Umbilical cord (tissue), 2 donors: ENCODE results near the gene TIAM2. TPM values are rescaled to one million over a fixed set of nuclear protein-coding genes. Genes with fewer than 3 reads are reported as not detected.

Source experiments
- DNase-seq: peaks from one replicate; pipeline ENCODE4 v3.0.0-alpha.2; 2015; ENCODE audit warnings: low spot score
- total RNA-seq: library from RNA; depleted of rRNA; stranded (reverse); fragments of >200 nt; gene quantifications from one replicate; pipeline ENCODE4 v1.2.3, GENCODE V29; 2014; ENCODE audit warnings: low replicate concordance; ENCODE audit not compliant: insufficient read depth

TIAM2 gene
- total RNA-seq, 1 donor from 2014 or later = 20.2 TPM

GRCh38 chr6:155126727-155127439 is 131.8 kb downstream of the TIAM2 start:
- DNase-seq = no peak

- DNase-seq = no peak
Observed at GRCh38 chr6:155128977-155129376, 133.9 kb downstream of the TIAM2 start.

GRCh38 chr6:155129744-155130143 is 134.6 kb downstream of the TIAM2 start:
- no peak for DNase-seq

GRCh38 chr6:155130161-155130853 is 135.2 kb downstream of the TIAM2 start:
- DNase-seq = no peak

DNA sequence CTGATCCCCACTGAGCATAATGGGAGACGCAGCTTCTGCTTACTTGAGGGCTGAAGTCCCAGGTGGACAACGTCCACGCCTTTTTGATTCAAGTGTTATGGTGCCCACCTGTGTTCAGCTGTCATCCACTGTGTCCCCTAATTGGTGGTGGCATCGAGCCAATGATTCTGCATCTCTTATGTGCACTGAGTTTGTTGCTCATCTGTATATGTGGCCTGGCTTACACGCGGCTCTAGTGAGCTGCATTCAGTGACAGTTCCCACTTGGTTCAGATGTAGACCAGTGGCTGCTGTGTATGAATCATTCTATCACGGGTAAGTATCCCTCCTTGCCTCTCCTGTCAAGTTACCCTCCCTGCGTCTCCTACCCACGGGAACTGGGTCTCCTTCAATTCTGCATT is 137.5 kb downstream of the TIAM2 start:
- no peak for DNase-seq

- DNase-seq = peak; percentile 62
Observed at GRCh38 chr6:155141002-155141401, 145.9 kb downstream of the TIAM2 start.

- no peak for DNase-seq
Observed at GRCh38 chr6:155141512-155141911, 146.4 kb downstream of the TIAM2 start.

DNA sequence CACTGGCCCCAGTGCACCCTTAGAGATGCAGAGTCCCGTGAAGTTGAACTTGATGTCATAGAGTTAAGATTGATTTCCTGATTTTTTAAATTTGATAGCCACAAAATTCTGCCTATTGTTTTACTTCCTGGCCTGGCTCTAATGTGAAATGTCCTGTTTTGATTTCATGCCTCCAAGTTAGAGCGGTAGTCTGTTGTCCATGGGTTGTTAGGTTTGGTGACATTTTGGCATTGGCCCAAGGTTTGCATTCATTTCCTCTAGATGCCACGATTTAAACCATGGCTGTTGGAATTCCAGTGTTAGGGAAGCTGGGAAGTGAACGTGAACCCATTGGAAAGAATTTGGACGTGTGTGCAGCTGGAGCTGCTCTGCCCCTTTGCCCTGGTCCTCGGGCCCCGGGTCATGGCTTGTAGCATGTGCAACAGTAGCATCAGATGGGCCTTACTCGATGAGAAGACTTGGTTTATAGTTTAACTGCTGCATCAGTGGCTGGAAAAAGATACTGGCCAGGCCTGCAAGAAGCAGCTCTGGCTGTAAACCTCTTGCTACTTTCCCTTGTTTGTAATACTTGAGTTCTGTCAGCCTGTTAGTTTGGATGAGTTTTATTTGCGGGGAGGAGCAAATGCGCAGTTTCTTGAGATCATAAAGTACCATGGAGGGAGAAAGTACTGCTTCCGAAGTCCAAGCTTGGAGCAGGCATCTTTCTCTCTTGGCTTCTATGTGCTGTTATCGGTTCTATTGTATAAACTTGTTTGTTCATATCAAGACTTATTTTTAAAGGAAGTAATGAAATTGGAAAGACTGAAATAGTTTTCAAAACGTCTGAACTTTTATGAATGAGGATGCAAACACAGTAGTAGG is 147.3 kb downstream of the TIAM2 start:
- DNase-seq = peak; percentile 48

- peak; percentile 23 for DNase-seq
Observed at GRCh38 chr6:155143029-155143577, 148.0 kb downstream of the TIAM2 start.

- peak; percentile 22 for DNase-seq
Observed at GRCh38 chr6:155143578-155144106, 148.5 kb downstream of the TIAM2 start.

GRCh38 chr6:155146205-155146604 is 151.1 kb downstream of the TIAM2 start:
- DNase-seq = no peak

GRCh38 chr6:155147958-155148663 is 153.0 kb downstream of the TIAM2 start:
- no peak for DNase-seq

DNA sequence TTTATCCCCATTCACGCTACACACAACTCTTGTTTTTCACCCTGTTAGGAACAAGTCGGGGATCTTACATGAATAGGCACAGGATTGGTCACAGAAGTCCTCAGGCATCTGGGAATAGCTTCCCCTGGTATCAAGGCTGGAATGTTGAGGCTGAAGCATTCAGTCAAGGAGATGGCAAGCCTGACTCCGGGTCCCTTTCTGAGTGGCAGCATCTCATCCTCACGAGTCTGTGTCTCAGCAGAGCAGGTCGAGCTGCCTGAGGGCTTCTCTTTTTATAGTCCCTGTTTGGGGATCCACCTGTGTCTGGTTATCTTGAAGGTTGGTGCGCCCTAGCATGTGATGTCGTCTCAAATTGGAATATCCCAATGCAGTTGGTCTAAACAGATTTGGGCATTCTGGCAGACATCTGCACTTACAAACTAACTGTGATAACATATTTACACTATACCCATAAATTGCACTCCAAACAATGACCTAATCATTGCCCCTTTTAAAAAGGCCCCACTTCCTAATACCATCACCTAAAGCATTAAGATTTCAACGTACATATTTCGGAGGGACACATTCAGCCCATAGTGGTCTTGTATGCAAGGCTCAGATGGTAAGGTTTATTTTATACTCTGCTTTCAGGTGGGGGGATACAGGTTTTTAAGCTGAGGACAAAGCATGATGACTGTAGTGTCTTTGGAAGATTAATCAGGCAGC is 156.0 kb downstream of the TIAM2 start:
- DNase-seq = no peak

GRCh38 chr6:155152211-155153076 is 157.3 kb downstream of the TIAM2 start:
- DNase-seq = no peak

- DNase-seq = peak; percentile 84
Observed at GRCh38 chr6:155154158-155154830, 159.2 kb downstream of the TIAM2 start.

- DNase-seq = no peak
Observed at GRCh38 chr6:155155787-155156447, 160.8 kb downstream of the TIAM2 start.

DNA sequence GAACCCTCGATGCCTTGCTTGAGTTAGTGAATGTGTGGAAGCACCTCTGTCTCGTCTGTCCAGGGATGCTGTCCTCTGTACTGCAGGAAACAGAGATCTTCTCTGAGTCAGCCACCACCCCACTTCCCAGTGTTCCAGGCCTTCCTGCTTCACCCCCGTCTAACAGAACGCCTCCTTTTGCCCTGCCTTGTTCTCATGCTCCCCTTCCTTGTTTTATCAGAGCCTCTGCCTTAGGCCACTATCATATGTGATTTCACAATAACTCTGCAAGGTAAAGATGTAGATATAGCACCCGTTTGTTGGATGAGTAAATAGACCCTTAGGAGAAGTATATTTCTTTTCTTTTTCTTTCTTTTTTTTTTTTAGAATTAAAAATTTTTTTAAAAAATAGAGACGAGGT is 162.0 kb downstream of the TIAM2 start:
- DNase-seq = no peak
